Neural progenitor cell (in vitro differentiated cells): Measurements from ENCODE around the gene IL17REL. TPM values are rescaled to one million over a fixed set of nuclear protein-coding genes. Genes with fewer than 3 reads are reported as not detected.
A peak's percentile ranks its signal among the peaks of the same experiment; 100 is the strongest.

Experiments used
- DNase-seq: peaks from one replicate; pipeline ENCODE4 v3.0.0-alpha.2; 2016; ENCODE audit warnings: low spot score
- H2AFZ ChIP-seq: fragments of 200-600 bp; sonication (generic); replicated peaks from 2 replicates; pipeline ENCODE4 v1.6.1; 2016; ENCODE audit warnings: antibody characterized with exemption
- H3F3A ChIP-seq: fragments of 200-600 bp; sonication (generic); 2 replicates; pipeline ENCODE4 v1.6.1; 2016; ENCODE audit warnings: antibody characterized with exemption, low read depth
- H3K27ac ChIP-seq: fragments of 200-600 bp; sonication (generic); 2 replicates; pipeline ENCODE4 v1.5.1; 2016; ENCODE audit warnings: mild to moderate bottlenecking
- H3K27me3 ChIP-seq: fragments of 200-600 bp; sonication (generic); 2 replicates; pipeline ENCODE4 v1.6.1; 2016; ENCODE audit warnings: mild to moderate bottlenecking, moderate library complexity
- H3K36me3 ChIP-seq: fragments of 200-600 bp; sonication (generic); 2 replicates; pipeline ENCODE4 v1.5.1; 2016
- H3K4me1 ChIP-seq: fragments of 200-600 bp; sonication (generic); 2 replicates; pipeline ENCODE4 v1.6.1; 2016; ENCODE audit warnings: mixed run types
- H3K4me2 ChIP-seq: fragments of 200-600 bp; sonication (generic); 2 replicates; pipeline ENCODE4 v1.6.1; 2016
- H3K4me3 ChIP-seq: fragments of 200-600 bp; sonication (generic); 2 replicates; pipeline ENCODE4 v1.5.1; 2016
- H3K79me2 ChIP-seq: fragments of 200-600 bp; sonication (generic); 2 replicates; pipeline ENCODE4 v1.6.1; 2016; ENCODE audit warnings: low read depth
- H3K9ac ChIP-seq: fragments of 200-600 bp; sonication (generic); 2 replicates; pipeline ENCODE4 v1.6.1; 2016
- H3K9me3 ChIP-seq: fragments of 200-600 bp; sonication (generic); 2 replicates; pipeline ENCODE4 v1.5.1; 2016; ENCODE audit warnings: low read depth
- H4K20me1 ChIP-seq: fragments of 200-600 bp; sonication (generic); 2 replicates; pipeline ENCODE4 v1.6.1; 2016; ENCODE audit warnings: low read depth
- H3K27ac Mint-ChIP-seq: 3 replicates; pipeline ENCODE4 v1.8.0; 2021; ENCODE audit warnings: mixed read lengths
- H3K27me3 Mint-ChIP-seq: 2 replicates; pipeline ENCODE4 v1.8.0; 2022; ENCODE audit warnings: low read depth, mild to moderate bottlenecking, inconsistent platforms, moderate library complexity, mixed read lengths; ENCODE audit not compliant: insufficient read depth
- H3K36me3 Mint-ChIP-seq: 3 replicates; pipeline ENCODE4 v1.8.0; 2021; ENCODE audit warnings: mixed read lengths
- H3K4me1 Mint-ChIP-seq: 3 replicates; pipeline ENCODE4 v1.8.0; 2021; ENCODE audit warnings: mixed read lengths
- H3K4me3 Mint-ChIP-seq: 3 replicates; pipeline ENCODE4 v1.8.0; 2021; ENCODE audit warnings: mild to moderate bottlenecking, moderate library complexity, mixed read lengths
- H3K9me3 Mint-ChIP-seq: 3 replicates; pipeline ENCODE4 v1.8.0; 2020; ENCODE audit warnings: mixed read lengths
- CTCF ChIP-seq: fragments of 200-600 bp; sonication (generic); IDR thresholded peaks from 2 replicates; pipeline ENCODE4 v1.5.1; 2017; ENCODE audit warnings: antibody characterized with exemption, mild to moderate bottlenecking
- EZH2 ChIP-seq: fragments of 200-600 bp; sonication (generic); IDR thresholded peaks from 2 replicates; pipeline ENCODE4 v1.6.1; 2017; ENCODE audit warnings: antibody characterized with exemption, mild to moderate bottlenecking, moderate library complexity
- EZH2phosphoT487 ChIP-seq: fragments of 200-600 bp; sonication (generic); IDR thresholded peaks from 2 replicates; pipeline ENCODE4 v1.6.1; 2017; ENCODE audit warnings: antibody characterized with exemption
- total RNA-seq: library from RNA; depleted of rRNA; stranded (reverse); fragments of >200 nt; gene quantifications from 2 replicates; pipeline ENCODE4 v1.2.3, GENCODE V29; 2015; ENCODE audit warnings: low replicate concordance

The IL17REL gene
- total RNA-seq, 1 donor from 2014 or later, result not detected

GRCh38 chr22:49975543-49976389, 36.8 kb downstream of the IL17REL start:
- Histone ChIP-seq H3K36me3 (no peaks in the 10 kb centered on the region), H3K27me3 (peaks cover 38% of the 10 kb centered on the region), H3K27ac (no peak overlapping the region), H3K79me2 (no peaks in the 10 kb centered on the region), H3K9ac (no peak overlapping the region), H2AFZ (no peak overlapping the region), H3K4me2 (no peak overlapping the region), H3K9me3 (no peaks in the 10 kb centered on the region), H4K20me1 (no peaks in the 10 kb centered on the region), H3K4me1 (peaks cover 10% of the 10 kb centered on the region), H3K4me3 (no peak overlapping the region), H3F3A (peaks cover 12% of the 10 kb centered on the region)
- TF ChIP-seq CTCF (no peak), EZH2 (no peak), EZH2phosphoT487 (no peak)
- H3K9me3 Mint-ChIP-seq, result peaks cover 9% of the 10 kb centered on the region
- peaks cover 5% of the 10 kb centered on the region for H3K27me3 Mint-ChIP-seq
- H3K27ac Mint-ChIP-seq, result peak overlapping the region; percentile 15
- peak; percentile 52 for DNase-seq
- H3K4me3 Mint-ChIP-seq, result no peak overlapping the region
- H3K36me3 Mint-ChIP-seq, result peaks cover under 1% of the 10 kb centered on the region
- peaks cover 10% of the 10 kb centered on the region for H3K4me1 Mint-ChIP-seq

- H3K4me3 ChIP-seq, result no peak overlapping the region
- H3K36me3 Mint-ChIP-seq, result peaks cover 2% of the 10 kb centered on the region
- H3K27ac ChIP-seq, result no peak overlapping the region
- H3K4me2 ChIP-seq, result no peak overlapping the region
- peaks cover 17% of the 10 kb centered on the region for H3F3A ChIP-seq
- H3K36me3 ChIP-seq, result no peaks in the 10 kb centered on the region
- TF ChIP-seq CTCF (no peak), EZH2phosphoT487 (no peak), EZH2 (no peak)
- peaks cover 42% of the 10 kb centered on the region for H3K27me3 ChIP-seq
- no peak overlapping the region for H3K27ac Mint-ChIP-seq
- peaks cover 10% of the 10 kb centered on the region for H3K4me1 ChIP-seq
- H3K27me3 Mint-ChIP-seq, result peaks cover 14% of the 10 kb centered on the region
- H3K4me3 Mint-ChIP-seq, result no peak overlapping the region
- no peaks in the 10 kb centered on the region for H3K79me2 ChIP-seq
- no peak overlapping the region for H3K9ac ChIP-seq
- H3K4me1 Mint-ChIP-seq, result peaks cover 15% of the 10 kb centered on the region
- no peaks in the 10 kb centered on the region for H3K9me3 ChIP-seq
- no peaks in the 10 kb centered on the region for H3K9me3 Mint-ChIP-seq
- DNase-seq, result no peak
- H4K20me1 ChIP-seq, result peaks cover 4% of the 10 kb centered on the region
- no peak overlapping the region for H2AFZ ChIP-seq
Measured at GRCh38 chr22:49973018-49973961, 39.3 kb downstream of the IL17REL start.

- Histone ChIP-seq H3K4me1 (peaks cover 10% of the 10 kb centered on the region), H3K9me3 (no peaks in the 10 kb centered on the region), H3K27ac (no peak overlapping the region), H3K36me3 (no peaks in the 10 kb centered on the region), H3F3A (peaks cover 17% of the 10 kb centered on the region), H3K4me2 (no peak overlapping the region), H3K9ac (no peak overlapping the region), H3K4me3 (no peak overlapping the region), H3K27me3 (peaks cover 42% of the 10 kb centered on the region), H2AFZ (no peak overlapping the region), H3K79me2 (no peaks in the 10 kb centered on the region), H4K20me1 (peaks cover 7% of the 10 kb centered on the region)
- peaks cover 2% of the 10 kb centered on the region for H3K36me3 Mint-ChIP-seq
- peaks cover 14% of the 10 kb centered on the region for H3K27me3 Mint-ChIP-seq
- no peaks in the 10 kb centered on the region for H3K9me3 Mint-ChIP-seq
- H3K4me3 Mint-ChIP-seq, result no peak overlapping the region
- peaks cover 18% of the 10 kb centered on the region for H3K4me1 Mint-ChIP-seq
- no peak for TF ChIP-seq CTCF
- TF ChIP-seq EZH2, result no peak
- no peak for TF ChIP-seq EZH2phosphoT487
- no peak for DNase-seq
- H3K27ac Mint-ChIP-seq, result no peak overlapping the region
Measured at GRCh38 chr22:49972163-49973017, 40.2 kb downstream of the IL17REL start.
